Neural progenitor cell (in vitro differentiated cells): Measurements from ENCODE around the gene L2HGDH. TPM values are rescaled to one million over a fixed set of nuclear protein-coding genes. Genes with fewer than 3 reads are reported as not detected.

Source experiments
- DNase-seq: peaks from one replicate; pipeline ENCODE4 v3.0.0-alpha.2; 2016; ENCODE audit warnings: low spot score
- H2AFZ ChIP-seq: fragments of 200-600 bp; sonication (generic); replicated peaks from 2 replicates; pipeline ENCODE4 v1.6.1; 2016; ENCODE audit warnings: antibody characterized with exemption
- H3F3A ChIP-seq: fragments of 200-600 bp; sonication (generic); 2 replicates; pipeline ENCODE4 v1.6.1; 2016; ENCODE audit warnings: antibody characterized with exemption, low read depth
- H3K27ac ChIP-seq: fragments of 200-600 bp; sonication (generic); 2 replicates; pipeline ENCODE4 v1.5.1; 2016; ENCODE audit warnings: mild to moderate bottlenecking
- H3K27me3 ChIP-seq: fragments of 200-600 bp; sonication (generic); 2 replicates; pipeline ENCODE4 v1.6.1; 2016; ENCODE audit warnings: mild to moderate bottlenecking, moderate library complexity
- H3K36me3 ChIP-seq: fragments of 200-600 bp; sonication (generic); 2 replicates; pipeline ENCODE4 v1.5.1; 2016
- H3K4me1 ChIP-seq: fragments of 200-600 bp; sonication (generic); 2 replicates; pipeline ENCODE4 v1.6.1; 2016; ENCODE audit warnings: mixed run types
- H3K4me2 ChIP-seq: fragments of 200-600 bp; sonication (generic); 2 replicates; pipeline ENCODE4 v1.6.1; 2016
- H3K4me3 ChIP-seq: fragments of 200-600 bp; sonication (generic); 2 replicates; pipeline ENCODE4 v1.5.1; 2016
- H3K79me2 ChIP-seq: fragments of 200-600 bp; sonication (generic); 2 replicates; pipeline ENCODE4 v1.6.1; 2016; ENCODE audit warnings: low read depth
- H3K9ac ChIP-seq: fragments of 200-600 bp; sonication (generic); 2 replicates; pipeline ENCODE4 v1.6.1; 2016
- H3K9me3 ChIP-seq: fragments of 200-600 bp; sonication (generic); 2 replicates; pipeline ENCODE4 v1.5.1; 2016; ENCODE audit warnings: low read depth
- H4K20me1 ChIP-seq: fragments of 200-600 bp; sonication (generic); 2 replicates; pipeline ENCODE4 v1.6.1; 2016; ENCODE audit warnings: low read depth
- H3K27ac Mint-ChIP-seq: 3 replicates; pipeline ENCODE4 v1.8.0; 2021; ENCODE audit warnings: mixed read lengths
- H3K27me3 Mint-ChIP-seq: 2 replicates; pipeline ENCODE4 v1.8.0; 2022; ENCODE audit warnings: low read depth, mild to moderate bottlenecking, inconsistent platforms, moderate library complexity, mixed read lengths; ENCODE audit not compliant: insufficient read depth
- H3K36me3 Mint-ChIP-seq: 3 replicates; pipeline ENCODE4 v1.8.0; 2021; ENCODE audit warnings: mixed read lengths
- H3K4me1 Mint-ChIP-seq: 3 replicates; pipeline ENCODE4 v1.8.0; 2021; ENCODE audit warnings: mixed read lengths
- H3K4me3 Mint-ChIP-seq: 3 replicates; pipeline ENCODE4 v1.8.0; 2021; ENCODE audit warnings: mild to moderate bottlenecking, moderate library complexity, mixed read lengths
- H3K9me3 Mint-ChIP-seq: 3 replicates; pipeline ENCODE4 v1.8.0; 2020; ENCODE audit warnings: mixed read lengths
- CTCF ChIP-seq: fragments of 200-600 bp; sonication (generic); IDR thresholded peaks from 2 replicates; pipeline ENCODE4 v1.5.1; 2017; ENCODE audit warnings: antibody characterized with exemption, mild to moderate bottlenecking
- EZH2 ChIP-seq: fragments of 200-600 bp; sonication (generic); IDR thresholded peaks from 2 replicates; pipeline ENCODE4 v1.6.1; 2017; ENCODE audit warnings: antibody characterized with exemption, mild to moderate bottlenecking, moderate library complexity
- EZH2phosphoT487 ChIP-seq: fragments of 200-600 bp; sonication (generic); IDR thresholded peaks from 2 replicates; pipeline ENCODE4 v1.6.1; 2017; ENCODE audit warnings: antibody characterized with exemption
- total RNA-seq: library from RNA; depleted of rRNA; stranded (reverse); fragments of >200 nt; gene quantifications from 2 replicates; pipeline ENCODE4 v1.2.3, GENCODE V29; 2015; ENCODE audit warnings: low replicate concordance

The L2HGDH gene
- total RNA-seq, 1 donor from 2014 or later: 14.0 TPM

- no peaks in the 10 kb centered on the region for H3F3A ChIP-seq
- no peak for DNase-seq
- no peak overlapping the region for H3K4me3 ChIP-seq
- H3K4me1 ChIP-seq: no peaks in the 10 kb centered on the region
- no peak overlapping the region for H3K27ac ChIP-seq
- no peak overlapping the region for H3K9ac ChIP-seq
- H4K20me1 ChIP-seq: no peaks in the 10 kb centered on the region
- H3K36me3 ChIP-seq: no peaks in the 10 kb centered on the region
- Mint-ChIP-seq H3K4me3 (no peak overlapping the region), H3K27ac (no peak overlapping the region), H3K27me3 (no peaks in the 10 kb centered on the region), H3K4me1 (no peaks in the 10 kb centered on the region), H3K36me3 (peaks cover 8% of the 10 kb centered on the region), H3K9me3 (no peaks in the 10 kb centered on the region)
- no peak for TF ChIP-seq CTCF
- TF ChIP-seq EZH2: no peak
- no peak for TF ChIP-seq EZH2phosphoT487
- no peaks in the 10 kb centered on the region for H3K79me2 ChIP-seq
- H3K27me3 ChIP-seq: no peaks in the 10 kb centered on the region
- H3K4me2 ChIP-seq: no peak overlapping the region
- no peak overlapping the region for H2AFZ ChIP-seq
- H3K9me3 ChIP-seq: no peaks in the 10 kb centered on the region
Observed at GRCh38 chr14:50272498-50272897, 39.5 kb downstream of the L2HGDH start.

- Histone ChIP-seq H3K79me2 (no peaks in the 10 kb centered on the region), H3K36me3 (no peaks in the 10 kb centered on the region), H3K9me3 (no peaks in the 10 kb centered on the region), H2AFZ (no peak overlapping the region), H3K4me2 (no peak overlapping the region), H4K20me1 (no peaks in the 10 kb centered on the region), H3K27me3 (no peaks in the 10 kb centered on the region), H3F3A (no peaks in the 10 kb centered on the region), H3K4me3 (no peak overlapping the region), H3K4me1 (no peaks in the 10 kb centered on the region), H3K27ac (no peak overlapping the region), H3K9ac (no peak overlapping the region)
- DNase-seq: no peak
- TF ChIP-seq EZH2phosphoT487: no peak
- Mint-ChIP-seq H3K27ac (no peak overlapping the region), H3K4me3 (no peak overlapping the region), H3K27me3 (no peaks in the 10 kb centered on the region), H3K36me3 (peaks cover 8% of the 10 kb centered on the region), H3K4me1 (no peaks in the 10 kb centered on the region), H3K9me3 (no peaks in the 10 kb centered on the region)
Observed at GRCh38 chr14:50270932-50271331, 41.1 kb downstream of the L2HGDH start.

- Histone ChIP-seq H3F3A (no peaks in the 10 kb centered on the region), H2AFZ (no peak overlapping the region), H3K79me2 (no peaks in the 10 kb centered on the region), H3K27ac (no peak overlapping the region), H4K20me1 (no peaks in the 10 kb centered on the region), H3K4me2 (no peak overlapping the region), H3K4me1 (no peaks in the 10 kb centered on the region), H3K27me3 (no peaks in the 10 kb centered on the region), H3K9me3 (no peaks in the 10 kb centered on the region), H3K4me3 (no peak overlapping the region), H3K9ac (no peak overlapping the region), H3K36me3 (no peaks in the 10 kb centered on the region)
- H3K36me3 Mint-ChIP-seq: no peaks in the 10 kb centered on the region
- no peak overlapping the region for H3K27ac Mint-ChIP-seq
- TF ChIP-seq CTCF (no peak), EZH2 (no peak), EZH2phosphoT487 (no peak)
- no peaks in the 10 kb centered on the region for H3K4me1 Mint-ChIP-seq
- no peaks in the 10 kb centered on the region for H3K9me3 Mint-ChIP-seq
- H3K27me3 Mint-ChIP-seq: no peaks in the 10 kb centered on the region
- H3K4me3 Mint-ChIP-seq: no peak overlapping the region
- no peak for DNase-seq
Observed at GRCh38 chr14:50265029-50265428, 47.0 kb downstream of the L2HGDH start.

- Mint-ChIP-seq H3K4me3 (no peak overlapping the region), H3K4me1 (no peaks in the 10 kb centered on the region), H3K27me3 (no peaks in the 10 kb centered on the region), H3K36me3 (no peaks in the 10 kb centered on the region), H3K27ac (no peak overlapping the region), H3K9me3 (no peaks in the 10 kb centered on the region)
- Histone ChIP-seq H3K79me2 (no peaks in the 10 kb centered on the region), H4K20me1 (no peaks in the 10 kb centered on the region), H3K27me3 (no peaks in the 10 kb centered on the region), H3F3A (no peaks in the 10 kb centered on the region), H3K4me3 (no peak overlapping the region), H3K4me1 (no peaks in the 10 kb centered on the region), H3K9ac (peak overlapping the region; percentile 42), H3K27ac (no peak overlapping the region), H2AFZ (no peak overlapping the region), H3K36me3 (no peaks in the 10 kb centered on the region), H3K4me2 (no peak overlapping the region), H3K9me3 (no peaks in the 10 kb centered on the region)
- no peak for TF ChIP-seq EZH2phosphoT487
- no peak for TF ChIP-seq EZH2
- no peak for TF ChIP-seq CTCF
- DNase-seq: no peak
Observed at GRCh38 chr14:50263321-50263720, 48.7 kb downstream of the L2HGDH start.
